T-cell (primary cell): Measurements from ENCODE around the gene XKR7. TPM values are rescaled to one million over a fixed set of nuclear protein-coding genes. Genes with fewer than 3 reads are reported as not detected.
"Not testable (repeated sequence)": the region's sequence is repeated elsewhere in the genome, so short reads cannot be mapped to it uniquely, and the experiment has no call there.

Source experiments
- ATAC-seq, 4 experiments: fragments of 200-7000 bp in 3 of 4; fragments of 150-1000 bp in 1 of 4; cut with Tn5 transposase; replicated peaks in 1 of 4; 1 replicate in 3 of 4; 2 replicates in 1 of 4; pipeline ENCODE4 v1.10.0; 2021; ENCODE audit warnings: moderate library complexity in 3 of 4, mild to moderate bottlenecking in 2 of 4, moderate number of reproducible peaks in 1 of 4
- CTCF ChIA-PET, 2 donors: fragments of 300-600 bp; sonication (Branson Sonifier 250); formaldehyde crosslinking; loops; one replicate each; lab custom pipeline; 2022; ENCODE audit warnings: antibody characterized with exemption in 2 of 2; lab: Charles Lee
- POLR2A ChIA-PET, 2 donors: fragments of 300-600 bp; sonication (Branson Sonifier 250); formaldehyde crosslinking; loops; one replicate each; lab custom pipeline; 2022; ENCODE audit warnings: antibody characterized with exemption in 2 of 2; lab: Charles Lee
- DNase-seq, 35 experiments: peaks; one replicate each; pipeline versions ENCODE4 v3.0.0 to v3.0.0-alpha.2; 2013 to 2023
- H3K27ac ChIP-seq: one replicate; pipeline ENCODE4 v1.5.1; 2013; ENCODE audit warnings: low read length
- H3K27me3 ChIP-seq, 2 experiments: replicated peaks in 1 of 2; 1 replicate in 1 of 2; 2 replicates in 1 of 2; pipeline versions ENCODE4 v1.6.1 to v1.7.0; 2013; ENCODE audit warnings: low read length in 1 of 2, mixed read lengths in 1 of 2; ENCODE audit not compliant: control insufficient read depth in 2 of 2, insufficient read depth in 2 of 2; ENCODE audit errors: extremely low read depth in 1 of 2
- H3K36me3 ChIP-seq, 2 donors: 1 replicate in 1 of 2; 2 replicates in 1 of 2; pipeline versions ENCODE4 v1.6.1 to v1.7.0; 2013; ENCODE audit warnings: low read length in 1 of 2; ENCODE audit not compliant: control insufficient read depth in 2 of 2, insufficient read depth in 1 of 2; ENCODE audit errors: extremely low read depth in 1 of 2
- H3K4me1 ChIP-seq, 2 experiments: 1 replicate in 1 of 2; 2 replicates in 1 of 2; pipeline versions ENCODE4 v1.6.1 to v1.7.0; 2013; ENCODE audit warnings: low read length in 2 of 2, mixed read lengths in 1 of 2; ENCODE audit not compliant: insufficient read depth in 2 of 2, control insufficient read depth in 1 of 2; ENCODE audit errors: extremely low read depth in 1 of 2
- H3K4me3 ChIP-seq, 2 donors: 1 replicate in 1 of 2; 2 replicates in 1 of 2; pipeline versions ENCODE4 v1.5.1 to v1.7.0; 2013; ENCODE audit warnings: mild to moderate bottlenecking in 2 of 2, low read length in 1 of 2, moderate library complexity in 1 of 2; ENCODE audit not compliant: control insufficient read depth in 1 of 2; ENCODE audit errors: extremely low read depth in 1 of 2
- H3K9me3 ChIP-seq: 2 replicates; pipeline ENCODE4 v1.7.0; 2013
- H3K27ac Mint-ChIP-seq, 2 donors: one replicate each; pipeline ENCODE4 v1.8.0; 2020 to 2021; ENCODE audit warnings: mild to moderate bottlenecking in 2 of 2, mixed read lengths in 2 of 2
- H3K27me3 Mint-ChIP-seq, 2 donors: one replicate each; pipeline ENCODE4 v1.8.0; 2021 to 2022; ENCODE audit warnings: mixed read lengths in 2 of 2
- H3K36me3 Mint-ChIP-seq: one replicate; pipeline ENCODE4 v1.8.0; 2021; ENCODE audit warnings: mixed read lengths
- H3K4me1 Mint-ChIP-seq, 3 donors: one replicate each; pipeline ENCODE4 v1.8.0; 2020 to 2022; ENCODE audit warnings: mixed read lengths in 3 of 3, mild to moderate bottlenecking in 1 of 3
- H3K4me3 Mint-ChIP-seq, 3 donors: one replicate each; pipeline ENCODE4 v1.8.0; 2020 to 2022; ENCODE audit warnings: mild to moderate bottlenecking in 3 of 3, mixed read lengths in 3 of 3, moderate library complexity in 3 of 3
- H3K9me3 Mint-ChIP-seq, 3 donors: one replicate each; pipeline ENCODE4 v1.8.0; 2020 to 2022; ENCODE audit warnings: mixed read lengths in 3 of 3
- WGBS: methylation state at CpG from one replicate; pipeline ENCODE4 v1.1.5; 2013; ENCODE audit warnings: missing lambda C conversion rate; ENCODE audit not compliant: insufficient coverage; 5-methylcytosine and 5-hydroxymethylcytosine counted together
- total RNA-seq, 35 experiments: library from RNA in 6 of 35; stranded (reverse) in 6 of 35; fragments of 120-200 nt in 1 of 35; gene quantifications; one replicate each; pipeline versions ENCODE4 v1.2.1 to v1.2.4 and lab custom pipeline; 2013 to 2026

The XKR7 gene
- total RNA-seq, 5 donors from 2014 or later (not counting 1 experiment from before 2014, with no cell fraction given) = not detected

GRCh38 chr20:32029561-32029960, 61.6 kb downstream of the XKR7 start:
- Histone ChIP-seq H3K9me3 (no peaks in the 10 kb centered on the region), H3K27ac (no peak overlapping the region), H3K4me1 (peaks cover 0 to 8% of the 10 kb centered on the region in 2 experiments), H3K36me3 (no peaks in the 10 kb centered on the region), H3K4me3 (no peak overlapping the region), H3K27me3 (peaks cover 0 to 44% of the 10 kb centered on the region in 2 experiments)
- H3K36me3 Mint-ChIP-seq = no peaks in the 10 kb centered on the region
- ATAC-seq (no peak), DNase-seq (no peak)
- H3K27ac Mint-ChIP-seq = no peak overlapping the region
- H3K4me3 Mint-ChIP-seq = no peak overlapping the region
- H3K9me3 Mint-ChIP-seq = no peaks in the 10 kb centered on the region
- CTCF ChIA-PET = interaction anchor here (0.6 to 3.0 kb wide), 5 partner anchors 12 to 381 kb away, joined by 3 to 9 read pairs (median 5); no protein-coding TSS in a partner anchor
- peaks cover 3 to 30% of the 10 kb centered on the region in 2 donors for H3K27me3 Mint-ChIP-seq
- WGBS = 88% methylated on average over 11 of the region's 11 CpGs
- peaks cover 0 to 2% (median 0%) of the 10 kb centered on the region in 3 donors for H3K4me1 Mint-ChIP-seq
- POLR2A ChIA-PET = no interaction called here

GRCh38 chr20:32031007-32031958, 63.3 kb downstream of the XKR7 start:
- POLR2A ChIA-PET = no interaction called here
- H3K27ac ChIP-seq = no peak overlapping the region

GRCh38 chr20:32033316-32033715, 65.4 kb downstream of the XKR7 start:
- CTCF ChIA-PET = no interaction called here
- Mint-ChIP-seq H3K4me3 (no peak overlapping the region), H3K27me3 (peaks cover 22 to 48% of the 10 kb centered on the region in 2 donors), H3K36me3 (no peaks in the 10 kb centered on the region), H3K27ac (no peak overlapping the region), H3K9me3 (no peaks in the 10 kb centered on the region), H3K4me1 (peaks cover 0 to 2% (median 0%) of the 10 kb centered on the region in 3 donors)
- no peak overlapping the region for H3K27ac ChIP-seq
- H3K4me1 ChIP-seq = peaks cover 0 to 8% of the 10 kb centered on the region in 2 experiments
- no peak for ATAC-seq
- H3K9me3 ChIP-seq = no peaks in the 10 kb centered on the region
- POLR2A ChIA-PET = no interaction called here
- H3K4me3 ChIP-seq = no peak overlapping the region
- no peaks in the 10 kb centered on the region for H3K36me3 ChIP-seq
- no peak for DNase-seq
- no CpG with 5 or more reads among the region's 2 CpGs for WGBS
- peaks cover 0 to 55% of the 10 kb centered on the region in 2 experiments for H3K27me3 ChIP-seq

More at GRCh38 chr20:32031007-32031958, 63.3 kb downstream of the XKR7 start:
- Mint-ChIP-seq H3K36me3 (no peaks in the 10 kb centered on the region), H3K4me3 (peak overlapping the region; percentile 9 to 37 (median 28)), H3K9me3 (no peaks in the 10 kb centered on the region), H3K27me3 (peaks cover 15 to 34% of the 10 kb centered on the region in 2 donors), H3K27ac (no peak overlapping the region), H3K4me1 (peaks cover 0 to 2% (median 0%) of the 10 kb centered on the region in 3 donors)
- DNase-seq (peak in 29 of 35 experiments; percentile 19 to 72 (median 44)), ATAC-seq (peak; percentile 70 to 73 (median 72))
- peak overlapping the region; percentile 26 to 41 for H3K4me3 ChIP-seq
- 33% methylated on average over 51 of the region's 59 CpGs for WGBS
- H3K4me1 ChIP-seq = peaks cover 0 to 8% of the 10 kb centered on the region in 2 experiments
- H3K27me3 ChIP-seq = peaks cover 0 to 50% of the 10 kb centered on the region in 2 experiments
- CTCF ChIA-PET = interaction anchor here (0.6 to 3.0 kb wide), 10 partner anchors 9 to 209 kb away, joined by 3 to 9 read pairs (median 3); no protein-coding TSS in a partner anchor
- no peaks in the 10 kb centered on the region for H3K36me3 ChIP-seq
- no peaks in the 10 kb centered on the region for H3K9me3 ChIP-seq

- peaks cover 0 to 57% of the 10 kb centered on the region in 2 experiments for H3K27me3 ChIP-seq
- POLR2A ChIA-PET, DNase-seq, H3K27ac ChIP-seq, H3K27ac Mint-ChIP-seq, H3K36me3 ChIP-seq, ATAC-seq, H3K4me3 Mint-ChIP-seq, H3K4me1 ChIP-seq, H3K4me3 ChIP-seq, H3K9me3 Mint-ChIP-seq, H3K9me3 ChIP-seq, H3K36me3 Mint-ChIP-seq, H3K4me1 Mint-ChIP-seq: not testable (repeated sequence)
- peaks cover 22 to 48% of the 10 kb centered on the region in 2 donors for H3K27me3 Mint-ChIP-seq
- WGBS = 100% methylated on average over 3 of the region's 3 CpGs
- CTCF ChIA-PET = interaction anchor here in 1 of 2 donors (1.0 kb wide), 1 partner anchor 8 kb away, joined by 3 read pairs; no protein-coding TSS in a partner anchor
These were observed 65.8 kb downstream of the XKR7 start for GRCh38 chr20:32033721-32034120.

- H3K4me3 ChIP-seq = no peak overlapping the region
- H3K27ac Mint-ChIP-seq = no peak overlapping the region
- H3K9me3 Mint-ChIP-seq = no peaks in the 10 kb centered on the region
- peaks cover 22 to 48% of the 10 kb centered on the region in 2 donors for H3K27me3 Mint-ChIP-seq
- H3K27me3 ChIP-seq = peaks cover 0 to 53% of the 10 kb centered on the region in 2 experiments
- POLR2A ChIA-PET = interaction anchor here (0.5 to 0.6 kb wide), 2 partner anchors 21 to 108 kb away, joined by 3 read pairs; no protein-coding TSS in a partner anchor
- CTCF ChIA-PET = interaction anchor here in 1 of 2 donors (1.0 kb wide), 1 partner anchor 9 kb away, joined by 3 read pairs; no protein-coding TSS in a partner anchor
- H3K4me1 ChIP-seq = peaks cover 0 to 8% of the 10 kb centered on the region in 2 experiments
- no peaks in the 10 kb centered on the region for H3K9me3 ChIP-seq
- peaks cover 0 to 2% (median under 1%) of the 10 kb centered on the region in 3 donors for H3K4me1 Mint-ChIP-seq
- WGBS = 65% methylated on average over 7 of the region's 9 CpGs
- no peaks in the 10 kb centered on the region for H3K36me3 ChIP-seq
- no peak overlapping the region for H3K4me3 Mint-ChIP-seq
- ATAC-seq (no peak), DNase-seq (no peak)
- no peaks in the 10 kb centered on the region for H3K36me3 Mint-ChIP-seq
- H3K27ac ChIP-seq = no peak overlapping the region
These were observed 66.9 kb downstream of the XKR7 start for GRCh38 chr20:32034581-32035425.
